HTR-8/SVneo (cell line): ENCODE measurements around the gene ETS1.

Experiments used
- DNase-seq: peaks from one replicate; pipeline ENCODE4 v3.0.0; 2011; ENCODE audit warnings: low spot score, mixed read lengths; ENCODE audit not compliant: insufficient read length
- FAIRE-seq: peaks from 2 replicates; lab custom pipeline; 2011; peaks lifted over from hg19 to GRCh38; lab: Jason Lieb, UNC

ETS1 gene

DNA sequence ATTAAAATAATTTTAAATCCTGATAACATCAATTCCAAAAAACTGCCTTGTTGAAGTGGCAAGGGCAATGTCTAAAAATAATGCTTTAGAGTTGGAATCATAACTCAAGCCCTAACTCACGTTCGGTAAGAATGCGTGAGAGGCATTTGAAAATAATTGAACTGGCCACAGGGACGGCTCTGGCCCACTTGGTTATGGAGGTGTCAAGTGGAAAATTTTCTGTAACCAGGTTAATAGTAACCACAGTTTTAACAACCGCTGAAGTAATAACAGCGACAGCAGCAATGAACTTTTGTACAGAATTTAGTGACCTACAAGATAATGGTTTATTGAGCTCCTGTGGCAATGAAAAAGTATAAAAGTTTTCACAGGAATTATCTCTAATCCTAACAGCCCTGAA lies 79.4 kb downstream of the ETS1 start:
- FAIRE-seq (no peak), DNase-seq (no peak)

GRCh38 chr11:128506999-128507611 lies 80.3 kb downstream of the ETS1 start:
- FAIRE-seq (no peak), DNase-seq (no peak)

DNA sequence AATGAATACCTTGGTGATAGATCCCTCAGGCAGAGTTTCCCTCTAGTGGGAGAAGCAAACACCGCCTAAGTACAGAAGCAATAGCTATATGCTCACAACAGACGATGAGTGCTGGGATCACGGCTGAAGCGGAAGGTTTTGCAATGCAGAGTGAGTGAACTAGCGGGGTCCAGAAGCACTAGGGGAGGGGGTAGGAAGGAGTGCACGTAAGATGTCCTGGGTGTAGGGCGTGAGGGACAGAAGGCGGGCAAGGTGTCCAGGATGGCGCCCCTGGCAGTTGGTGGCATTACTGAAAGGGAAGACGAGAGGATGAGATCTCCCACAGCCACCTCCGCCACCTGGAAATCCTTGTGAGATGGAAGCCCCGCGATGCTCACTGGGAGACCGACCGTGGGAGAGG lies 81.0 kb downstream of the ETS1 start:
- FAIRE-seq (no peak), DNase-seq (no peak)

DNA sequence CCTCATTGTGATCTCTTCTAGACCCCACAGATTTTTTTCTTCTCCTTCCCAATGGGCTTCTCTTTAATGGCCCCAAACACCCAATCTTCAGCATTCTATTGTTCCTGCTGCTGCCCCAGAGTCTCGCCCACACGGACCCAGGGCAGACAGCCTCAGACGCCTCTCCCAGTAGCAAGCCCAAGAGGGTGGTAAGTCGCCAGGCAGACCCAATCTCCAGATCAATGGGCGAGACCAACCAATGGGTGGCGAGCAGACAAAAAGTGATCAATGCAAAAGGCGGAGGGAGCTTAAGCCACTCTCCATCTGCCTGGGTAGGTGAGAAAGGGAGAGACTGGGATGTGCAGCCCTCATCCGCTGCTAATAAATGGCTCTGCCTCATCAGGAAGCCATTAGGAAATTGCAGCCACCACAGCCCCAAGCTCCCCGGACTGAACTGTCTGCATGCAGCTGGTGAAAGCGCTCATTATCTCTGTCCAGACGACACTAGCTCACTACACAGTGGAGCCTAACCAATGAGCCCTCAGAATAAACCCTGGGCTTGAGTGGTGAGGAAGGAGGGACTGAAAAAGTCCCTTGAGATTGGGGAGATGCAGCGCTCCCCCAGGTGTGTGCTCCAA lies 81.8 kb downstream of the ETS1 start:
- FAIRE-seq (no peak), DNase-seq (no peak)

GRCh38 chr11:128504486-128504885 lies 82.9 kb downstream of the ETS1 start:
- DNase-seq = no peak
- FAIRE-seq = no peak

DNA sequence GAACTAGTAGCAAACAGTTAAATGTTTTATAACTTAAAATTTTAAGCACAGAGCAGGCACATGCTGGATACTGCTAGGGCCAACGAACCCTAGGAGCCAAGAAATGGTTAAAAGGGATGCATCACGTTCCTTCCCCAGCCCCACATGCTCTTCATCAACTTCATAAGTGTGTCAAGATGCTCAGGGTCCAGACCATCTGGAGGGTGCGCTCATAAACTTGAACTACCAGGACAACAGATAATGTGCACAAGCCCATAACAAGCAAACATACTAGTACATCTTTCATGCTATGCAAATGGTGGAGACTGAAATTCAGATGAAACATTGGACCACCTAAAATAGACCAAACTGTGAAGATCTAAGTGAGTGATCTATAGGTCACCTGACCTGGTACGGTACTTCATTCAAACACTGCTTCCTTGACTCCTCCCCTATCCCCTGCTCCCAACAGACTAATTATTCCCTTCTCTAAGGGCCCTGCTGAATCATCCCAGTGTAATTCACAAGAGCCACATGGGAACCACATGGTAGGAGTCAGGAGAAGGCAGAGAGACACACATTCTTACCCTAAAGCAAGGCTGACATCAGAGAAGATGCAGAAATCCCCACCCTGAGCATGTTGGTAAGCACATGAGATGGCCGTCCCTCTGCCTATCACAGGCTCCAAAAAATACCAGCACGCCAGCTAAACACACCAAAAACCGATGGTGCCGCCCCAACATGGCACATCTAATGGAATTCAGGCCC lies 83.9 kb downstream of the ETS1 start:
- FAIRE-seq (peak; percentile 44), DNase-seq (no peak)

DNA sequence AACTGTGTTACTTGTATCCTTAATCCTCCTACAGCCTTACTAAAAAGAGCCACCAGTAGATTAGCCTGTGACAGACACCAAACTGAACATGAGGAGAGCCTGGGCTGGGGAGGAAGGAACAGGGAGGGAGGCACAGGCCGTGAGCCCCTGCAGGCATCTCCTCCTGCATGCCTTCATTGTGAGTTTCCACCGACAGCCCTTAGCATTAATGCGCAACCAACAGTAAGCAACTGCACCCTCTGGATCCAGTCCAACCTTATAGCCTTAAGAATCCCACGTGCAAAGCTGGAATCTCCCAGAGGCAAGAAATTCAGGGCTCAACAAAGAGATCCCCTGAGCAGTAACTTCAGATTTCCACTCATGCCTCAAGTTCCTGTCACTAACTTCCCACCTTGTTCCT lies 84.6 kb downstream of the ETS1 start:
- FAIRE-seq (no peak), DNase-seq (no peak)

DNA sequence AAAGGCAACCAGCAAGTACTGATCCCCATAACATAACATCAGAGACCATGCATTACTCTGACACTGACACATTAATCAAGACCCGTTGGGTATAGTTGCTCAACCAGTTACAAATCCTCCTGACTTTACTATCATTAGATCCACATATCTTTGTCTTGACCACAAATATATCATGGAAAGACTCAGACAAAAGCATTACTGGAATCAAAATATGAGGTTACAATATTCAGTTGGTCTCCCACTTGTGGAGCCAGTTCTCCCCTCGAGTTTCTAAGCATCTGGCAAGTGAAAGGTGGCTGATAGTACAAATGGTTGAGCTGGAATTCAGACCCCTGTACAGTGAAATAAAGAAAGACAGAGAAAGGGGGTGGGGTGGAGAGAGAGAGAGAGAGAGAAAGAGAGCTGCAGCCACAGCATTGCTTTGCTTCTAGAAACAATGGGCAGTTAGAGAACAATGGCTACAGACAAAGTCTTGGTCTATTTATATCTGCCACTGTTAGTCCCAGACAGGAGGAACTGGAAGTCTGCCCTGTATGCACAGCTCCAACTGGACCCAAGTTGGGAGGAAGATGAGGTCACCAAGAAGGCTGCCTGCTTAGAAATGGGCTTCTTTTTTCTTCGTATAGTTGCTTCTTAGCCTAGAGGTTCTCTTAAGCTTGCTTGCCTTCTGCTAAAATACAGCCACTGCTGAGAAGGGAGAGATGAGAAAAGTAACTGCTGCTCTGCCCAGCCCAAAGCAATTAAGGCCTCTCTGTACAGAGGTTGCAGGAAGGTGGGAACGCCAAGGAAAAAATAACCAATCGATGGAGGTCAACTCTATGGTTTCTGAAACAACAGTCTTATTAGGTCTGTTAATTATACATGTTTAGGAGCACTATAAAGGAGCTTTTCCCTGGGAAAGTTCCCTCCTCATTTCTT lies 85.5 kb downstream of the ETS1 start:
- DNase-seq (no peak), FAIRE-seq (no peak)

GRCh38 chr11:128501008-128501407 lies 86.3 kb downstream of the ETS1 start:
- no peak for FAIRE-seq
- DNase-seq = no peak

DNA sequence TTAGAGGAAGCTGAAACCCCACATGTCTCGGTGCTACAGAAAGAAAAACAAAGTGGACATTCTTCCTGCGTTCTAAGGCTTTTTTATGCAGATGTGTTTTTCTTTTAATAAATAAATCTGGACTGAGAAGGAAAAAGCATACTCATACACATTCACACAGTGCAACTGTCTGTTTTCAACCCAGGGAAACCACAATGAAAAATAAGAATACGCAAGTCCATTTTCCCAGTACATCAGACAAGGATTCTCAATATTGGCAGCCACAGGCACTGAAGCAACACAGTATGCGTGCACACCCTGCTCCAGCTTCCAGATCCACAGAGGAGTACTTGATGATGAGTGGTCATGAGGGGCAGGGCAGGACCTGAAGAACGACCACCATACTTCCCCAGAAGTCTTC lies 86.9 kb downstream of the ETS1 start:
- FAIRE-seq = no peak
- DNase-seq = no peak

DNA sequence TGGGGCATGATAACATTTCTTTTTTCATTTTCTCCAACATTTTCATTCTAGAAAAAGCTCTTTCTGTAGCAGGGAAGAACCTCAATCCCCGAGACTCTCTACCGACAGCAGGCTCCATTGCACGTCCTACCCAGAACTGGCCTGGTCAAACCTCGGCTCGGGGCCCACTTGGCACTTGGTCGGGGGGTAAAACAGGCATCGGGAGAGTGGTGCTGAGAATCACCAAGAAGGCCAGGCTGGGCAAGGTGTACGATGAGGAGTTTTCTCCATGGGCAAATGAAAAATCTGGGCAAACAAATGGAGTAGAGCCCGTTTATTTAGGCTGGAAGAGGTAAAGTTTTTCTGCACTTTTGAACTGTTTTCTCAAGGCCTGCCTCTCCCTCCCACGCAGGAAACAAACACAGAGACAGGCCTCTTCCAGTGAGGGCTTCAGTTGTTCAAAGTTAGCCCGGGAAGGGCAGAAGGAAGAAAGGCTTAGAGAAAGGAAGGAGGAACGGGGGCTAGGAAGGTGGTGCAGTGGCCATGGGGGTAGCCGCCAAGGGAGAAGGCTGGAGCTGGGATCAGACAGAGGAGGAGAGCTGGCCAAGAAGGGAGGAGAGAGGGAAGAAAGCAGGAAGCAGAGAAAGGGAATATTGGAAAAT lies 87.6 kb downstream of the ETS1 start:
- DNase-seq = no peak
- FAIRE-seq = no peak

GRCh38 chr11:128498721-128499245 lies 88.6 kb downstream of the ETS1 start:
- no peak for FAIRE-seq
- no peak for DNase-seq

- FAIRE-seq (no peak), DNase-seq (no peak)
Measured at GRCh38 chr11:128497776-128498095, 89.6 kb downstream of the ETS1 start.

DNA sequence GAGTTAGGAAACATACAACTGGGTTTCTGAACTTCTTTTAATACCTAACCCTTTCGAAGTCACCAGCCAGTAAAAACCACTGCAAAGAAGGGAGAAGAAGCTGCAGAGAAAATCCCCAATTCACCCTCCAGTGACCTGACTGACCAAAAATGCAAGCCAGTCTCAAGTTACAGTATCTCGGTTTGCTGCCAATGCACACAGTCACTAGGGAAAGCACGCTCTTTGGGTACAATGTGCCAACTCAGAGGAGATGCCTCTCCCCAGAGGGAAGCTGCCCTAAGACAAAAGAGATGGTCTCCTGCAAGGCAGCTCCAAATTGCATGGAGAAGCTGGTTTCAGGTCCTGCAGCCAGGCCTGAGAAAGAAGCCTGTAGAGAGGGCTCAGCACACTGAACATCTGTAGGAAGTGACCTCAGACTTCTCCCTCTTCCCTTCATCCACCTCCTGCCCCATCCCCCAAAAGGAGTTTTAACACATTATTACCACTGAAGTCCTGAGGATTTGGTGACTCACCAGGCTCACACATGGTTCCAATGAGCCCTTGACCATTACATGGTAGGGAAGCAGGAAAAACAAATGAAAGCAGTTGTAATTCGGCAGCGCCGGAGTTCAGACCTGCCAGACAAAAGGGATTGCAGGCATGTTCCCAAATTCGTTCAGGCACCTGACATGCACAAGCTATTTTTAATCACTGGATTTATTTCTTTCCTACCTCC lies 90.1 kb downstream of the ETS1 start:
- DNase-seq = peak; percentile 61

GRCh38 chr11:128496692-128497060 lies 90.7 kb downstream of the ETS1 start:
- FAIRE-seq (no peak), DNase-seq (no peak)

More for the DNA sequence above, 90.1 kb downstream of the ETS1 start:
- FAIRE-seq = no peak

- DNase-seq (no peak), FAIRE-seq (no peak)
Measured at GRCh38 chr11:128496249-128496648, 91.1 kb downstream of the ETS1 start.

DNA sequence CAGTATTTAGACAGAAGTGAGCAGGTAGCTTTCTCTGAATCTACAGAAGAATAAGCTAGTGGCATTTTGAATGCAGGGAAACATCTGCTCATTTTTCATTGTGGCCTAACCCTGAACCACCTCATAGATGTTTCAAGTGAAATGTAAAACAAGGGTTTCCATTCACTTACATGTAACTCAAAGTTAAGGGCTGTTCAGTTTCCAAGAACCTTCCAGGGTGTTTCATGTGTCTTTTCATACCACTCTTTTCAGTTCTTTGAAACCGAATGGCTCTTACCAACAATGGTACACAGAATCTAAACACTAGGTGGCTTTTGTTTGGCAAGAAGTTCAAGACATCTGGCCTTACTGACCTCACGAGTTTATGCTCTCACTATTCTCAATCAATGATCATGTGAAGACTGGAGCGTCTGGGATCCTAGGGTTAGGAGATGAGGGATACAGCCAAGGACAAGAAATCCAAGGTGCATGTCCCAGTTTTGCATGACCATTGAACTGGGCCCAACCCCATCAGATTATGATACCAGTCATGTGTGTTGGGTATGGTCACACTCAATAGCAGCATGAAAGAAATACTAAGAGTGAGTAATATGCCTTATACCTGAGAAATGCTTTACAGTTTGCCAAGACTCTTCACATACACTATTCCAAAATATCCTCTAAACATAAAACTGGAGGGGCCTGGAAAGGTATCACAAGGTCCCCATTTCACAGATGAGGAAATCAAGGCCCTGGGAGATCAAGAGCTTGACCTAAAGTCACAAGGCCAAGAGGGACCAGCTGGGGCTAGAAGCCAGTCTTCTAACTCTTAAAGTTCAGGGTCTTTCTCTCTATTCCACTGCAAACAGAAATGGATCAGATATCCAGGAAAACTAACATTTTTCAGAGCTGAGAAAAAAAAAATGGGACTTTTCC lies 92.7 kb downstream of the ETS1 start:
- DNase-seq (no peak), FAIRE-seq (no peak)

GRCh38 chr11:128493570-128493965 lies 93.8 kb downstream of the ETS1 start:
- FAIRE-seq = no peak
- no peak for DNase-seq
